H1 (cell line): ENCODE data around the gene FXYD3. TPM values are rescaled to one million over a fixed set of nuclear protein-coding genes. Genes with fewer than 3 reads are reported as not detected.

Experiments
- CTCF ChIA-PET: fragments of 300-600 bp; sonication (Branson Sonifier 250); formaldehyde crosslinking; loops from one replicate; lab custom pipeline; 2021; ENCODE audit not compliant: partially characterized antibody; lab: Charles Lee
- POLR2A ChIA-PET: fragments of 300-600 bp; sonication (Branson Sonifier 250); formaldehyde crosslinking; loops from one replicate; lab custom pipeline; 2021; ENCODE audit warnings: inconsistent platforms; ENCODE audit not compliant: partially characterized antibody; lab: Charles Lee
- DNase-seq, 2 experiments: peaks; one replicate each; pipeline versions ENCODE4 v3.0.0 to v3.0.0-alpha.2; 2010 to 2022; ENCODE audit warnings: low spot score in 2 of 2, low read depth in 1 of 2, mixed read lengths in 1 of 2
- FAIRE-seq: peaks from 2 replicates; lab custom pipeline; 2011; peaks lifted over from hg19 to GRCh38; lab: Jason Lieb, UNC
- H2AFZ ChIP-seq: 2 replicates; pipeline ENCODE4 v1.8.1; 2012; ENCODE audit warnings: low read length, inconsistent platforms
- H2AK5ac ChIP-seq: 2 replicates; pipeline ENCODE4 v1.6.1; 2013; ENCODE audit warnings: low read depth, low read length
- H2BK120ac ChIP-seq: replicated peaks from 2 replicates; pipeline ENCODE3; 2013; ENCODE audit warnings: low read depth, low read length, inconsistent platforms
- H2BK12ac ChIP-seq: 2 replicates; pipeline ENCODE4 v1.6.1; 2013; ENCODE audit warnings: low read depth, low read length
- H2BK15ac ChIP-seq: 2 replicates; pipeline ENCODE4 v1.6.1; 2013; ENCODE audit warnings: low read length
- H2BK20ac ChIP-seq: 2 replicates; pipeline ENCODE4 v1.6.1; 2013; ENCODE audit warnings: low read length
- H2BK5ac ChIP-seq: 2 replicates; pipeline ENCODE4 v1.6.1; 2013; ENCODE audit warnings: low read depth, low read length
- H3K14ac ChIP-seq: 2 replicates; pipeline ENCODE4 v1.6.1; 2013; ENCODE audit warnings: inconsistent platforms; ENCODE audit not compliant: insufficient read length
- H3K18ac ChIP-seq: 2 replicates; pipeline ENCODE4 v1.6.1; 2013; ENCODE audit warnings: low read length; ENCODE audit errors: extremely low read depth
- H3K23ac ChIP-seq: 2 replicates; pipeline ENCODE4 v1.6.1; 2013; ENCODE audit warnings: inconsistent platforms; ENCODE audit not compliant: insufficient read length
- H3K23me2 ChIP-seq: 2 replicates; pipeline ENCODE4 v1.6.1; 2013; ENCODE audit warnings: low read depth, low read length
- H3K27ac ChIP-seq: 2 replicates; pipeline ENCODE4 v1.6.1; 2011; ENCODE audit warnings: low read depth, low read length, inconsistent platforms
- H3K27me3 ChIP-seq, 4 experiments: replicated peaks in 1 of 4; 1 replicate in 1 of 4; 2 replicates in 3 of 4; pipeline versions ENCODE4 v1.6.1 to v1.8.1; 2011 to 2013; ENCODE audit warnings: low read length in 3 of 4, mild to moderate bottlenecking in 3 of 4, inconsistent platforms in 2 of 4, mixed read lengths in 2 of 4, moderate library complexity in 1 of 4; ENCODE audit not compliant: control insufficient read depth in 3 of 4, insufficient read depth in 3 of 4; ENCODE audit errors: extremely low read depth in 1 of 4
- H3K36me3 ChIP-seq, 4 experiments: 2 replicates each; pipeline versions ENCODE4 v1.6.1 to v1.8.1; 2011 to 2013; ENCODE audit warnings: mild to moderate bottlenecking in 4 of 4, low read length in 3 of 4, moderate library complexity in 2 of 4, control low read depth in 1 of 4, inconsistent platforms in 1 of 4; ENCODE audit not compliant: insufficient read depth in 4 of 4, control insufficient read depth in 2 of 4
- H3K4ac ChIP-seq: replicated peaks from 2 replicates; pipeline ENCODE3; 2013; ENCODE audit warnings: low read length, low read depth, mixed read lengths, inconsistent platforms; ENCODE audit not compliant: insufficient read length
- H3K4me1 ChIP-seq, 4 experiments: replicated peaks in 1 of 4; 1 replicate in 1 of 4; 2 replicates in 3 of 4; pipeline versions ENCODE4 v1.6.1 to v1.8.1; 2011 to 2013; ENCODE audit warnings: low read length in 3 of 4, inconsistent platforms in 2 of 4, mixed read lengths in 1 of 4; ENCODE audit not compliant: insufficient read depth in 4 of 4, control insufficient read depth in 3 of 4
- H3K4me2 ChIP-seq, 2 experiments: 2 replicates each; pipeline versions ENCODE4 v1.6.1 to v1.8.1; 2011 to 2013; ENCODE audit warnings: low read depth in 2 of 2, low read length in 2 of 2, control low read depth in 1 of 2, inconsistent platforms in 1 of 2, mild to moderate bottlenecking in 1 of 2; ENCODE audit not compliant: insufficient read depth in 1 of 2
- H3K4me3 ChIP-seq, 4 experiments: fragments of 200-600, 300-600 bp in 1 of 4; sonication (generic), shearing (Covaris generic), sonication (Bioruptor Twin) in 1 of 4; 2 replicates each; pipeline versions ENCODE4 v1.5.1 to v1.8.1; 2011 to 2016; ENCODE audit warnings: low read length in 4 of 4, low read depth in 3 of 4, control low read depth in 2 of 4, inconsistent platforms in 2 of 4, mild to moderate bottlenecking in 2 of 4, mixed read lengths in 1 of 4, moderate library complexity in 1 of 4; ENCODE audit not compliant: insufficient read depth in 2 of 4; ENCODE audit errors: extremely low read depth in 1 of 4
- H3K56ac ChIP-seq: replicated peaks from 2 replicates; pipeline ENCODE3; 2013; ENCODE audit warnings: low read depth, mild to moderate bottlenecking, mixed read lengths, low read length, inconsistent platforms; ENCODE audit not compliant: insufficient read length
- H3K79me1 ChIP-seq: 2 replicates; pipeline ENCODE4 v1.6.1; 2013; ENCODE audit warnings: low read depth, low read length, control low read depth
- H3K79me2 ChIP-seq, 2 experiments: 2 replicates each; pipeline versions ENCODE4 v1.6.1 to v1.8.1; 2012 to 2013; ENCODE audit warnings: low read length in 2 of 2, mild to moderate bottlenecking in 2 of 2, inconsistent platforms in 1 of 2; ENCODE audit not compliant: insufficient read depth in 2 of 2, control insufficient read depth in 1 of 2
- H3K9ac ChIP-seq, 4 experiments: replicated peaks in 1 of 4; 1 replicate in 1 of 4; 2 replicates in 3 of 4; pipeline versions ENCODE4 v1.6.1 to v1.8.1; 2011 to 2013; ENCODE audit warnings: low read depth in 3 of 4, low read length in 3 of 4, control low read depth in 2 of 4, mild to moderate bottlenecking in 2 of 4, moderate library complexity in 2 of 4, inconsistent platforms in 1 of 4; ENCODE audit errors: extremely low read depth in 1 of 4
- H3K9me3 ChIP-seq, 2 experiments: 2 replicates each; pipeline versions ENCODE4 v1.6.1 to v1.8.1; 2012 to 2013; ENCODE audit warnings: mild to moderate bottlenecking in 2 of 2, moderate library complexity in 2 of 2, control low read depth in 1 of 2, inconsistent platforms in 1 of 2, low read depth in 1 of 2, low read length in 1 of 2, mixed read lengths in 1 of 2; ENCODE audit not compliant: insufficient read depth in 2 of 2
- H4K20me1 ChIP-seq, 2 experiments: replicated peaks in 1 of 2; 2 replicates each; pipeline versions ENCODE3 to v1.8.1; 2011 to 2013; ENCODE audit warnings: inconsistent platforms in 2 of 2, low read length in 2 of 2, mild to moderate bottlenecking in 1 of 2; ENCODE audit not compliant: insufficient read depth in 2 of 2, control insufficient read depth in 1 of 2
- H4K5ac ChIP-seq: 2 replicates; pipeline ENCODE4 v1.6.1; 2013; ENCODE audit warnings: low read length, low read depth, mixed read lengths, inconsistent platforms; ENCODE audit not compliant: insufficient read length
- H4K8ac ChIP-seq: 2 replicates; pipeline ENCODE4 v1.8.0; 2013; ENCODE audit warnings: mild to moderate bottlenecking, moderate library complexity, low read length, inconsistent platforms; ENCODE audit not compliant: insufficient read depth; ENCODE audit errors: extremely low read depth
- H4K91ac ChIP-seq: replicated peaks from 2 replicates; pipeline ENCODE3; 2013; ENCODE audit warnings: low read length, mixed read lengths, inconsistent platforms; ENCODE audit not compliant: insufficient read length
- CTCF ChIP-seq, 3 experiments: IDR thresholded peaks; 1 replicate in 2 of 3; 2 replicates in 1 of 3; pipeline versions ENCODE4 v1.5.1 to v1.6.1; 2011; ENCODE audit warnings: low read length in 3 of 3, mild to moderate bottlenecking in 3 of 3, inconsistent platforms in 2 of 3, low read depth in 1 of 3, moderate library complexity in 1 of 3; ENCODE audit not compliant: insufficient read depth in 1 of 3; ENCODE audit errors: control extremely low read depth in 1 of 3
- EGR1 ChIP-seq: IDR thresholded peaks from 2 replicates; pipeline ENCODE4 v1.6.1; 2011; ENCODE audit warnings: low read depth, low read length, borderline replicate concordance
- GTF2F1 ChIP-seq: IDR thresholded peaks from 2 replicates; pipeline ENCODE4 v1.6.1; 2012; ENCODE audit warnings: low read depth, low read length, improper control_type of control experiment, borderline replicate concordance
- JUND ChIP-seq: IDR thresholded peaks from 2 replicates; pipeline ENCODE4 v1.6.1; 2011; ENCODE audit warnings: mild to moderate bottlenecking, improper control_type of control experiment, low read length
- NANOG ChIP-seq: IDR thresholded peaks from 2 replicates; pipeline ENCODE4 v1.6.1; 2011; ENCODE audit warnings: low read length, low read depth, mild to moderate bottlenecking, inconsistent platforms; ENCODE audit not compliant: insufficient read depth, poor library complexity, severe bottlenecking
- POU5F1 ChIP-seq: IDR thresholded peaks from 2 replicates; pipeline ENCODE4 v1.6.1; 2011; ENCODE audit warnings: low read depth, mild to moderate bottlenecking, low read length, moderate library complexity
- SRF ChIP-seq: IDR thresholded peaks from 2 replicates; pipeline ENCODE4 v1.6.1; 2011; ENCODE audit warnings: mild to moderate bottlenecking, low read depth, low read length, moderate library complexity
- SUZ12 ChIP-seq: fragments of 200-600 bp; sonication (generic); IDR thresholded peaks from 2 replicates; pipeline ENCODE4 v1.6.1; 2012; ENCODE audit warnings: mild to moderate bottlenecking, inconsistent platforms, low read length, moderate library complexity, mixed read lengths
- TBP ChIP-seq: IDR thresholded peaks from 2 replicates; pipeline ENCODE4 v1.6.1; 2011; ENCODE audit warnings: low read depth, low read length, improper control_type of control experiment
- TCF12 ChIP-seq: IDR thresholded peaks from 2 replicates; pipeline ENCODE4 v1.6.1; 2011; ENCODE audit warnings: low read depth, mild to moderate bottlenecking, low read length
- WGBS, 2 experiments: shearing (Covaris generic) in 1 of 2; methylation state at CpG; one replicate each; pipeline versions ENCODE4 v1.1.6 to v1.1.7; 2013 to 2015; ENCODE audit warnings: low lambda C conversion rate in 2 of 2, mixed read lengths in 2 of 2, inconsistent platforms in 1 of 2, low coverage in 1 of 2, missing lambda C conversion rate in 1 of 2; ENCODE audit not compliant: insufficient replicate concordance in 2 of 2, insufficient coverage in 1 of 2, insufficient read length in 1 of 2; ENCODE audit errors: extremely low coverage in 1 of 2, missing lambda C conversion rate in 1 of 2; 5-methylcytosine and 5-hydroxymethylcytosine counted together
- polyA plus RNA-seq, 7 experiments: library from polyadenylated mRNA; depleted of rRNA in 3 of 7; stranded (reverse) in 5 of 7; unstranded in 2 of 7; fragments of >200 nt in 5 of 7; fragments of 200-250 nt in 2 of 7; gene quantifications; 1 replicate in 5 of 7; 2 replicates in 1 of 7; 4 replicates in 1 of 7; pipeline versions ENCODE4 v1.2.1 to v1.2.3, GENCODE V29; 2011 to 2013; ENCODE audit warnings: missing spikeins in 2 of 7, mixed read lengths in 2 of 7
- total RNA-seq: library from RNA; stranded (reverse); fragmentation: NEBNext Ultra II Directional; extraction: Animal tissue kit (Norgen Biotek cat#: 25700); gene quantifications from 2 replicates; pipeline ENCODE4 v1.2.1, GENCODE V29; 2021

FXYD3 gene
- total and polyA plus RNA-seq, 2 of the 8 experiments (the other 6 are each of a cell fraction or from before 2014, with no cell fraction given) = 0.33 TPM; not detected in 1

- WGBS, 2 experiments = 88% methylated on average over 11 of the region's 11 CpGs; no CpG with 5 or more reads in 1 of the 2 experiments
- Histone ChIP-seq H2AK5ac (no peak overlapping the region), H3K27me3 (no peaks in the 10 kb centered on the region), H3K27ac (no peak overlapping the region), H2BK12ac (no peak overlapping the region), H2BK5ac (no peak overlapping the region), H3K23ac (no peak overlapping the region), H3K79me1 (no peaks in the 10 kb centered on the region), H4K91ac (no peak overlapping the region), H4K20me1 (no peaks in the 10 kb centered on the region), H2BK15ac (no peak overlapping the region), H3K18ac (no peak overlapping the region), H3K56ac (no peak overlapping the region), H2AFZ (no peak overlapping the region), H3K36me3 (no peaks in the 10 kb centered on the region), H3K4me3 (no peak overlapping the region), H3K23me2 (peaks cover 5% of the 10 kb centered on the region; the same call in 1 of the 2 replicates), H4K8ac (no peak overlapping the region), H3K4ac (no peak overlapping the region), H3K79me2 (no peaks in the 10 kb centered on the region), H3K9ac (no peak overlapping the region), H4K5ac (no peak overlapping the region), H3K9me3 (no peaks in the 10 kb centered on the region), H3K14ac (no peak overlapping the region), H3K4me1 (peaks cover 3 to 7% (median 6%) of the 10 kb centered on the region in 4 experiments; a peak in 6 of 7 replicates), H2BK20ac (no peak overlapping the region), H3K4me2 (no peak overlapping the region), H2BK120ac (no peak overlapping the region)
- DNase-seq (no peak), FAIRE-seq (no peak)
- ChIA-PET CTCF (interaction anchor here (0.9 to 5.1 kb wide), 3 partner anchors 27 to 42 kb away, joined by 3 to 56 read pairs (median 30); partner anchors contain the start of gene LGI4), POLR2A (interaction anchor here (1.0 kb wide), 1 partner anchor 38 kb away, joined by 3 read pairs; no protein-coding TSS in a partner anchor)
- TF ChIP-seq TBP = no peak
- no peak for TF ChIP-seq SRF
- TF ChIP-seq TCF12 = no peak
- no peak for TF ChIP-seq GTF2F1
- no peak for TF ChIP-seq SUZ12
- no peak for TF ChIP-seq CTCF (IDR thresholded peaks at IDR 0.05; ENCODE audit: control extremely low read depth in 1 of 3, insufficient read depth in 1 of 3, low read depth in 1 of 3, low read length in 3 of 3)
- no peak for TF ChIP-seq EGR1
- TF ChIP-seq NANOG = no peak
- no peak for TF ChIP-seq JUND
- no peak for TF ChIP-seq POU5F1
These were observed 21.5 kb upstream of the FXYD3 start for GRCh38 chr19:35093941-35094647.
